H9 (cell line): ENCODE measurements around the gene ILDR2. TPM values are rescaled to one million over a fixed set of nuclear protein-coding genes. Genes with fewer than 3 reads are reported as not detected.

Experiments
- DNase-seq: peaks from one replicate; pipeline ENCODE4 v3.0.0-alpha.2; 2017
- H2AFZ ChIP-seq: one replicate; pipeline ENCODE4 v1.6.1; 2013; ENCODE audit warnings: mild to moderate bottlenecking, low read length, control low read depth, moderate library complexity
- H2AK5ac ChIP-seq: 2 replicates; pipeline ENCODE4 v1.6.1; 2013; ENCODE audit warnings: low read length, control low read depth, mixed read lengths; ENCODE audit not compliant: insufficient read length
- H2BK120ac ChIP-seq: one replicate; pipeline ENCODE4 v1.6.1; 2013; ENCODE audit warnings: low read depth, mild to moderate bottlenecking, low read length, control low read depth, inconsistent platforms; ENCODE audit not compliant: poor library complexity, severe bottlenecking
- H2BK12ac ChIP-seq: 2 replicates; pipeline ENCODE4 v1.6.1; 2013; ENCODE audit warnings: low read length, control low read depth, mixed read lengths, low read depth; ENCODE audit not compliant: insufficient read length
- H2BK15ac ChIP-seq: 2 replicates; pipeline ENCODE4 v1.6.1; 2013; ENCODE audit warnings: low read depth, low read length, control low read depth
- H2BK20ac ChIP-seq: one replicate; pipeline ENCODE4 v1.6.1; 2013; ENCODE audit warnings: low read depth, mild to moderate bottlenecking, low read length, control low read depth, inconsistent platforms; ENCODE audit not compliant: poor library complexity, severe bottlenecking
- H2BK5ac ChIP-seq: 2 replicates; pipeline ENCODE4 v1.6.1; 2013; ENCODE audit warnings: low read length, control low read depth, mixed read lengths; ENCODE audit not compliant: insufficient read length
- H3K14ac ChIP-seq: 2 replicates; pipeline ENCODE4 v1.6.1; 2013; ENCODE audit warnings: low read length, control low read depth; ENCODE audit not compliant: insufficient read depth
- H3K18ac ChIP-seq: 2 replicates; pipeline ENCODE4 v1.6.1; 2013; ENCODE audit warnings: low read depth, mild to moderate bottlenecking, mixed read lengths, low read length, control low read depth; ENCODE audit not compliant: insufficient read length
- H3K23ac ChIP-seq: 2 replicates; pipeline ENCODE4 v1.6.1; 2013; ENCODE audit warnings: low read length, control low read depth, mixed read lengths, low read depth; ENCODE audit not compliant: insufficient read length
- H3K23me2 ChIP-seq: 2 replicates; pipeline ENCODE4 v1.6.1; 2013; ENCODE audit warnings: low read depth, mild to moderate bottlenecking, mixed read lengths, low read length, control low read depth; ENCODE audit not compliant: insufficient read length, poor library complexity, severe bottlenecking
- H3K27ac ChIP-seq: 2 replicates; pipeline ENCODE4 v1.5.1; 2013; ENCODE audit warnings: low read length, control low read depth, mixed read lengths, low read depth; ENCODE audit not compliant: insufficient read length
- H3K27me3 ChIP-seq: 2 replicates; pipeline ENCODE4 v1.6.1; 2013; ENCODE audit warnings: low read length, control low read depth, inconsistent platforms; ENCODE audit not compliant: insufficient read depth
- H3K4ac ChIP-seq: 2 replicates; pipeline ENCODE4 v1.6.1; 2013; ENCODE audit warnings: low read depth, mild to moderate bottlenecking, control low read depth, inconsistent platforms, low read length, moderate library complexity
- H3K4me1 ChIP-seq: 2 replicates; pipeline ENCODE4 v1.6.1; 2013; ENCODE audit warnings: low read length, control low read depth, inconsistent platforms; ENCODE audit not compliant: insufficient read depth
- H3K4me2 ChIP-seq: 2 replicates; pipeline ENCODE4 v1.6.1; 2013; ENCODE audit warnings: low read length, control low read depth, mixed read lengths; ENCODE audit not compliant: insufficient read length, insufficient read depth
- H3K56ac ChIP-seq: 2 replicates; pipeline ENCODE4 v1.6.1; 2013; ENCODE audit warnings: low read depth, mild to moderate bottlenecking, mixed read lengths, low read length, control low read depth; ENCODE audit not compliant: insufficient read length
- H3K79me1 ChIP-seq: 2 replicates; pipeline ENCODE4 v1.6.1; 2013; ENCODE audit warnings: low read depth, mild to moderate bottlenecking, moderate library complexity, low read length, control low read depth, inconsistent platforms; ENCODE audit not compliant: insufficient read depth, poor library complexity, severe bottlenecking
- H3K79me2 ChIP-seq: 2 replicates; pipeline ENCODE4 v1.6.1; 2013; ENCODE audit warnings: low read length, control low read depth, inconsistent platforms; ENCODE audit not compliant: insufficient read depth
- H3K9ac ChIP-seq: 2 replicates; pipeline ENCODE4 v1.6.1; 2013; ENCODE audit warnings: low read length, control low read depth, mixed read lengths; ENCODE audit not compliant: insufficient read length; ENCODE audit errors: extremely low read depth
- H3K9me3 ChIP-seq: one replicate; pipeline ENCODE4 v1.6.1; 2013; ENCODE audit warnings: low read depth, low read length, inconsistent platforms; ENCODE audit not compliant: control insufficient read depth
- H3T11ph ChIP-seq: one replicate; pipeline ENCODE4 v1.6.1; 2013; ENCODE audit warnings: mild to moderate bottlenecking, low read length, control low read depth, inconsistent platforms
- H4K20me1 ChIP-seq: one replicate; pipeline ENCODE4 v1.6.1; 2013; ENCODE audit not compliant: control insufficient read depth, insufficient read length, insufficient read depth
- H4K5ac ChIP-seq: 2 replicates; pipeline ENCODE4 v1.6.1; 2013; ENCODE audit warnings: low read depth, mild to moderate bottlenecking, mixed read lengths, low read length, control low read depth; ENCODE audit not compliant: insufficient read length
- H4K8ac ChIP-seq: replicated peaks from 2 replicates; pipeline ENCODE4 v1.6.1; 2013; ENCODE audit warnings: low read length, control low read depth, mixed read lengths, low read depth; ENCODE audit not compliant: insufficient read length
- H4K91ac ChIP-seq: 2 replicates; pipeline ENCODE4 v1.6.1; 2013; ENCODE audit warnings: low read depth, mild to moderate bottlenecking, moderate library complexity, mixed read lengths, low read length, control low read depth; ENCODE audit not compliant: insufficient read length
- H3K27ac Mint-ChIP-seq, 3 experiments: 2 replicates in 2 of 3; 3 replicates in 1 of 3; pipeline ENCODE4 v1.8.0; 2020 to 2021; ENCODE audit warnings: mixed read lengths in 3 of 3, mild to moderate bottlenecking in 1 of 3, moderate library complexity in 1 of 3
- H3K27me3 Mint-ChIP-seq: 2 replicates; pipeline ENCODE4 v1.8.0; 2021; ENCODE audit warnings: low read depth, mild to moderate bottlenecking, moderate library complexity, mixed read lengths
- H3K36me3 Mint-ChIP-seq, 3 experiments: 2 replicates in 2 of 3; 3 replicates in 1 of 3; pipeline ENCODE4 v1.8.0; 2020 to 2021; ENCODE audit warnings: low read depth in 3 of 3, mixed read lengths in 3 of 3; ENCODE audit not compliant: insufficient read depth in 1 of 3
- H3K4me1 Mint-ChIP-seq, 2 experiments: 2 replicates each; pipeline ENCODE4 v1.8.0; 2020; ENCODE audit warnings: mixed read lengths in 2 of 2
- H3K4me3 Mint-ChIP-seq, 2 experiments: 2 replicates in 1 of 2; 3 replicates in 1 of 2; pipeline ENCODE4 v1.8.0; 2020 to 2021; ENCODE audit warnings: mild to moderate bottlenecking in 2 of 2, mixed read lengths in 2 of 2, moderate library complexity in 1 of 2
- H3K9me3 Mint-ChIP-seq, 2 experiments: 2 replicates in 1 of 2; 3 replicates in 1 of 2; pipeline ENCODE4 v1.8.0; 2020; ENCODE audit warnings: mild to moderate bottlenecking in 2 of 2, mixed read lengths in 2 of 2, moderate library complexity in 1 of 2
- CTCF ChIP-seq: fragments of 200-600 bp; sonication (generic); conservative IDR thresholded peaks from 3 replicates; pipeline ENCODE4 v1.8.0; 2021; ENCODE audit warnings: antibody characterized with exemption, mild to moderate bottlenecking
- WGBS: extraction: QIAGEN DNeasy Blood & Tissue Kit; methylation state at CpG from one replicate; pipeline ENCODE4 v1.1.7; 2013; ENCODE audit warnings: missing lambda C conversion rate, low lambda C conversion rate, mixed read lengths; ENCODE audit not compliant: insufficient read length; ENCODE audit errors: extremely low coverage; 5-methylcytosine and 5-hydroxymethylcytosine counted together
- total RNA-seq: library from RNA; stranded (reverse); gene quantifications from 2 replicates; pipeline ENCODE4 v1.2.1, GENCODE V29; 2021

Gene ILDR2
- total RNA-seq, 1 experiment from 2014 or later: 1.1 TPM

GRCh38 chr1:166905900-166906299 is 69.4 kb downstream of the ILDR2 start:
- no peak overlapping the region for H3K4me3 Mint-ChIP-seq
- peaks cover 4 to 5% of the 10 kb centered on the region in 2 experiments; a peak in 4 of 5 replicates for H3K9me3 Mint-ChIP-seq
- TF ChIP-seq CTCF: no peak
- Histone ChIP-seq H2BK12ac (no peak overlapping the region), H3K9me3 (no peaks in the 10 kb centered on the region), H3K23ac (no peak overlapping the region), H3K56ac (no peak overlapping the region), H2BK5ac (no peak overlapping the region), H3K4me1 (0 out of 2 replicates have a peak, but pooled peaks cover 3% of the 10 kb centered on the region), H2AK5ac (no peak overlapping the region), H3K79me2 (no peaks in the 10 kb centered on the region), H3K27me3 (no peaks in the 10 kb centered on the region), H3K14ac (no peak overlapping the region), H3K4me2 (no peak overlapping the region), H4K91ac (no peak overlapping the region), H2BK20ac (no peak overlapping the region), H3K27ac (no peak overlapping the region), H2AFZ (no peak overlapping the region), H2BK15ac (no peak overlapping the region), H3K9ac (no peak overlapping the region), H3K23me2 (no peaks in the 10 kb centered on the region), H3K79me1 (no peaks in the 10 kb centered on the region), H3K18ac (no peak overlapping the region), H2BK120ac (no peak overlapping the region), H4K20me1 (no peaks in the 10 kb centered on the region), H4K5ac (no peak overlapping the region), H3K4ac (no peak overlapping the region), H3T11ph (no peak overlapping the region), H4K8ac (no peak overlapping the region)
- H3K27ac Mint-ChIP-seq: no peak overlapping the region
- no peaks in the 10 kb centered on the region for H3K27me3 Mint-ChIP-seq
- WGBS: no CpG with 5 or more reads among the region's 3 CpGs
- H3K4me1 Mint-ChIP-seq: no peaks in the 10 kb centered on the region
- DNase-seq: no peak
- peaks cover 0 to 2% (median 2%) of the 10 kb centered on the region in 3 experiments; a peak in 3 of 7 replicates for H3K36me3 Mint-ChIP-seq
